Gastrocnemius medialis (tissue), 4 donors: ENCODE results near the gene MGME1.

Source experiments
- CTCF ChIP-seq, 5 experiments: fragments of 450-650 bp in 3 of 5; fragments of 200-600 bp in 2 of 5; sonication (generic) in 2 of 5; IDR thresholded peaks in 4 of 5; conservative IDR thresholded peaks in 1 of 5; 1 replicate in 4 of 5; 2 replicates in 1 of 5; pipeline ENCODE4 v1.5.1; 2016 to 2019; ENCODE audit warnings: antibody characterized with exemption in 5 of 5, mild to moderate bottlenecking in 3 of 5, moderate library complexity in 3 of 5
- POLR2A ChIP-seq, 2 donors: fragments of 450-650 bp; IDR thresholded peaks; one replicate each; pipeline ENCODE4 v1.6.1; 2017; ENCODE audit warnings: antibody characterized with exemption in 2 of 2, mild to moderate bottlenecking in 2 of 2, moderate library complexity in 2 of 2

GRCh38 chr20:17999566-17999965 is 30.7 kb downstream of the MGME1 start:
- TF ChIP-seq POLR2A (IDR thresholded peaks at IDR 0.05) (no peak), CTCF (IDR thresholded peaks at IDR 0.05 in 4 of 5, conservative IDR thresholded peaks at IDR 0.05 in 1 of 5) (no peak)
